B cell (primary cell): Measurements from ENCODE around the gene PLCXD1.

Experiments used
- EZH2 ChIP-seq: IDR thresholded peaks from 2 replicates; pipeline ENCODE4 v1.6.1; 2012; ENCODE audit warnings: borderline replicate concordance, low read depth, mild to moderate bottlenecking, moderate library complexity, low read length; ENCODE audit not compliant: insufficient read depth, poor library complexity, severe bottlenecking
- TF ChIP-seq, protein P1 (sequence below): fragments of 200-600 bp; IDR thresholded peaks from one replicate; pipeline ENCODE4 v1.8.0; 2022; ENCODE audit warnings: antibody characterized with exemption, mild to moderate bottlenecking

- TF ChIP-seq, protein P1, sequence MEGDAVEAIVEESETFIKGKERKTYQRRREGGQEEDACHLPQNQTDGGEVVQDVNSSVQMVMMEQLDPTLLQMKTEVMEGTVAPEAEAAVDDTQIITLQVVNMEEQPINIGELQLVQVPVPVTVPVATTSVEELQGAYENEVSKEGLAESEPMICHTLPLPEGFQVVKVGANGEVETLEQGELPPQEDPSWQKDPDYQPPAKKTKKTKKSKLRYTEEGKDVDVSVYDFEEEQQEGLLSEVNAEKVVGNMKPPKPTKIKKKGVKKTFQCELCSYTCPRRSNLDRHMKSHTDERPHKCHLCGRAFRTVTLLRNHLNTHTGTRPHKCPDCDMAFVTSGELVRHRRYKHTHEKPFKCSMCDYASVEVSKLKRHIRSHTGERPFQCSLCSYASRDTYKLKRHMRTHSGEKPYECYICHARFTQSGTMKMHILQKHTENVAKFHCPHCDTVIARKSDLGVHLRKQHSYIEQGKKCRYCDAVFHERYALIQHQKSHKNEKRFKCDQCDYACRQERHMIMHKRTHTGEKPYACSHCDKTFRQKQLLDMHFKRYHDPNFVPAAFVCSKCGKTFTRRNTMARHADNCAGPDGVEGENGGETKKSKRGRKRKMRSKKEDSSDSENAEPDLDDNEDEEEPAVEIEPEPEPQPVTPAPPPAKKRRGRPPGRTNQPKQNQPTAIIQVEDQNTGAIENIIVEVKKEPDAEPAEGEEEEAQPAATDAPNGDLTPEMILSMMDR: no peak
- TF ChIP-seq EZH2: no peak
Measured at GRCh38 chrX:265502-265901, 15.7 kb upstream of the PLCXD1 start.
